CD4-positive, alpha-beta T cell treated with Interferon gamma for 1 hour (primary cell): ENCODE measurements around the gene OTOS.

ENCODE experiments used
- DNase-seq: peaks from one replicate; pipeline ENCODE4 v3.0.0-alpha.2; 2020

OTOS gene

GRCh38 chr2:240140511-240140910, at the start of gene OTOS:
Gene OTOS (minus strand): TSS chr2:240140658. CDS start chr2:240140326, 332 bp downstream.
- no peak for DNase-seq

DNA sequence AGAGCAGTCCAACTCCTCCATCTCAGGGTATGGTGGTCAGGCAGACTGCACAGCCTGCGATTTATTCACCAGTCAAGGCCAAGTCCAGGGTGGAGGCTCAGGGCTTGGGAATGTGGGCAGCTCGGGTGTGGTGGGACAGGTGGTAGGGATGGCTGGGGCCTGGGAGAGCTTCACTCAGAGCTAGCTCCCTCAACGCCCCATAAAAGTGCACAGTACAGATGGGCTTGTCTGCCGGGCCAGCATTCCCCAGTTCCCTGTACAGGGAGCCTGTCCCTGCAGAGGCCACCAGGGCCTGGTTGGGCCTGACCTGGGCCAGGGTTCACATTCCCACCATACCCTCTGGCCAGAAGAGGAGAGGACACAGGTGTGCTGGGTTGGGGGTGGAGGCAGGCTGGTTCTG, 49.2 kb upstream of the OTOS start:
- DNase-seq, result no peak

DNA sequence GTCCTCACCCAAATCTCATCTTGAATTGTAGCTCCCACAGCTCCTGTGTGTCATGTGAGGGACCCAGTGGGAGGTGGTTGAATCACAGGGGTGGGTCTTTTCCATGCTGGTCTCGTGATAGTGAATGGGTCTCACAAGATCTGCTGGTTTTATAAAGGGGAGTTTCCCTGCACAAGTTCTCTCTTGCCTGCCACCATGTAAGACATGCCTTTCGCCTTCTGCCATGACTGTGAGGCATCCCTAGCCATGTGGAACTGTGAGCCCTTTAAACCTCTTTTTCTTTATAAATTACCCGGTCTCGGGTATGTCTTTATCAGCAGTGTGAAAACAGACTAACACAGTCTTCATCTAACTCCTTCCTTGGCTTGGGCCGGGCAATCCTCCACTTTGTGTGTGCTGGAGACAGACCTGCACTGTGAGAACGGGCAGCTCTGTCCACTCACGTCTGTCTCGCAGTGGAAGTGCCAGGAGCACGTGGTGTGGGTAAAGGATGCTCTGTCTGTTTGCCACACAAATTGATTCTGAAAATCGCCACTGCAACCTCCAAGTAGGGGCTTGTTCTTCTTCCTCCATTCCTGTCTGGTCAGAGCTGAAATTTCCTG, 47.6 kb upstream of the OTOS start:
- no peak for DNase-seq

GRCh38 chr2:240186191-240186725, 45.8 kb upstream of the OTOS start:
- DNase-seq, result no peak

- DNase-seq, result no peak
Measured at GRCh38 chr2:240184656-240185055, 44.2 kb upstream of the OTOS start.

GRCh38 chr2:240183875-240184590, 43.6 kb upstream of the OTOS start:
- DNase-seq, result no peak

GRCh38 chr2:240183006-240183874, 42.8 kb upstream of the OTOS start:
- DNase-seq, result no peak

DNA sequence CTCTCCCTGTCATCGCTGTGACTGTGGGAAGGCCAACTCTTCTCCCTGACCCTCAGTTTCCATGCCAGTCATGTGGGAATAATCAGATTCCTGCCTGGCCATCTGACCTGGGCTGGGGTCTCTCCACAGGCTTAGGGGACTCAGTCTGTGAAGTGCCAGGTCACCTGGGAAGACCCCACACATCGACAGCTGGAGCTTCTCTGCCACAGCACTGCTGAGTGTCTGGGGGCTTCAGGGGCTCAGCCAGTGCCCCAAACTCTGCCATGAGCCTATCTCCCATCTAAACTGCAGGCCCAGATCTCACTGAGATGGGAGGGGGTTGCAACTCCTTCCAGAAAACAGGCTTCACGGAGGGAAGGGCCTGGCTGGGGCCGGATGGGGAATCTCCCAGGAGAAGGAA, 42.0 kb upstream of the OTOS start:
- DNase-seq, result no peak

GRCh38 chr2:240182001-240182400, 41.5 kb upstream of the OTOS start:
- no peak for DNase-seq

DNA sequence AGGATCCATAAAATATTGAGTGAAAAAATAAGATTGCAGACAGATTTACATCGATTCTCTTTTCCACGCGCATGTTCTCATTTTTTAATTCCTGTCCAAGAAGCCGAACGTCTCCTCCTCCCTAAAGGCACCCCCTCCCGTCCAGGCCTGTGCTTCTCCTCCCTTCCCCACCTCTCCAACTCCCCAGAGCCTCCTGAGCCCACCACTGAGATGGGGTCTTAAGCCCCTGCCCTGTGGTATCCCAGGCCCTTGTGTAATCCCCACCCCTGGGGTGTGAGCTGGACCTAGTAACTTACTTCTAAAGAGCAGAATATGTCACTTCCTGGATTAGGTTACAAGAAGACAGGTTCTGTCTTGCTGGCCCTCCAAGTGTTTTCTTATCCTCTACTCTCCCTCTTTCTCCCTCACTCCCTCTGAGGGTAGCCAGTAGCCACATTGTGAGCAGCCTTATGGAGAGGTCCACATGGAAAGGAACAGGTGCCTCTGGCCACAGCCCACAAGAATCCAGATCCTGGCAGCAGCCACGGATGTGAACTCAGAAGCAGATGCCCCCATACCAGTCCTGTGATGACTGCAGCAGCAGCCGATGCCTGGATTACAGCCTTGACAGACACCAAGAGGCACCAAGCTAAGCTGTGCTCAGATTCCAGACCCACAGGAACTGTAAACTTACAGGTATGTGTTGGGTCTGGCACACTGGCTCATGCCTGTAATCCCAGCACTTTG, 39.6 kb upstream of the OTOS start:
- no peak for DNase-seq

GRCh38 chr2:240179186-240179815, 38.8 kb upstream of the OTOS start:
- no peak for DNase-seq

- no peak for DNase-seq
Measured at GRCh38 chr2:240178564-240178963, 38.1 kb upstream of the OTOS start.

DNA sequence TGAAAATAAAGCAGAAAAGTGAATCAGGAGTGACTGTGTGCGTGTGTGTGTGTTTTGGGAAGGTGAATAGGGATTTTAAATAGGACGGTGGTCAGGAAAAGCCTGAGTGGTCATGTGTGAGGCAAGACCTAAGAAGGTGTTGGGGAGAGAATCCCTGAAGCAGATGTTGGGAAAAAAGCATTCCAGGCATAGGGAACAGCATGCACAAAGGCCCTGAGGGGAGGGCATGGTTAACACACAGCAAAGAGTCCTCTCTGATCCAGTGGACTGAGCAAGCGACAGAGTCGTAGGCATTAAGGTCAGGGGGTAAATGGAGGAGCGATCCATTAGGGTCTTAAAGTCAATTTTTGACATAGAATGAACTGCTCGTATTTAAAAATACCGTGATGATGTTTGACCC, 34.0 kb upstream of the OTOS start:
- DNase-seq, result no peak

- no peak for DNase-seq
Measured at GRCh38 chr2:240172071-240172895, 31.8 kb upstream of the OTOS start.

DNA sequence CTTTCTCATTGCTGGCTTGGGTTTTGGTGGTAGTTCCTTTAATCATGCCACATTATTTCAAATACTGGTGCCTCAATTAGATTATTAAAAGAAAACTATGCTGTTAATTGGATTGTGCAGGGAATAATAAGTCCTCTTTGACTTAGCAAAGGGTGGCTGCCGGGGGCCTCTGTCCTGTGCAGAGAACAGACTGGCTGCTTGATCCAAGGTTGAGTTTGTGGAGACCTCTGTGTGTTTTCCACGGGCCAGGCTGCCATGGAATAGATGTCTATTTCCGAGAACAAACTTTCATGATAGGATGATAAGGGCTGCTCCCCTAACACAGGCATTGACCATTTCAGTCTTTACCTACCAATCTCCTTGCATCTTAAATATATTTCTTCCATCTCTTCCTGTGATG, 30.4 kb upstream of the OTOS start:
- no peak for DNase-seq

GRCh38 chr2:240170354-240170735, 29.9 kb upstream of the OTOS start:
- no peak for DNase-seq

GRCh38 chr2:240169486-240170353, 29.3 kb upstream of the OTOS start:
- DNase-seq, result no peak

- DNase-seq, result no peak
Measured at GRCh38 chr2:240168546-240169361, 28.3 kb upstream of the OTOS start.

- DNase-seq, result no peak
Measured at GRCh38 chr2:240168041-240168440, 27.6 kb upstream of the OTOS start.

DNA sequence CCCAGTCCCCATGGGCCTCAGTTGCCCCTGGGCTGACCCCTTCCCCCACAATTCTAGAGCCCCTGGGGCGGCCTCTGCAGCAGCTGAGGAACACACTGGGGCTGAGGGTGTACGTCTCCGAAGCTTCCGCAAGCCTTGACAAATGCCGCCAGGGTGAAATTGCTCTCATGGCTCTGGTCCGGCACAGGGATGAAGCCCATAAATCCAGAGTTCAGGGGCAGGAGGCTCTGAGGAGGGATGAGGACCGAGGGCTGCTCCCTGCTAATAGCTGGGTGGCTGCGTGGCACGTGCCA, 27.1 kb upstream of the OTOS start:
- DNase-seq, result no peak
